HepG2 (cell line): Measurements from ENCODE around the gene EEF1AKMT1. TPM values are rescaled to one million over a fixed set of nuclear protein-coding genes. Genes with fewer than 3 reads are reported as not detected.

Source experiments
- ATAC-seq: fragments of 200-7000 bp; cut with Tn5 transposase; 3 replicates; pipeline ENCODE4 v1.9.1; 2020; ENCODE audit warnings: mild to moderate bottlenecking, moderate library complexity
- Bru-seq: library from RNA; stranded (reverse); fragments of 400-500 nt; gene quantifications from one replicate; lab custom pipeline; 2021; lab: Mats Ljungman, UMichigan
- BruChase-seq, 2 experiments: library from RNA; stranded (reverse); fragments of 400-500 nt; gene quantifications; one replicate each; lab custom pipeline; 2021; lab: Mats Ljungman, UMichigan
- BruUV-seq: library from RNA; stranded (reverse); fragments of 400-500 nt; replicated peaks from 2 replicates; lab custom pipeline; 2021; lab: Mats Ljungman, UMichigan
- CTCF ChIA-PET: fragments of 300-600 bp; formaldehyde crosslinking; extraction: SDS; loops from one replicate; lab custom pipeline; 2021; ENCODE audit warnings: low total read pairs, inconsistent platforms, low intra/inter-chr PET ratio; lab: Yijun Ruan, JAX
- POLR2A ChIA-PET: fragments of 350-600 bp; sonication (Branson Sonifier 250); formaldehyde crosslinking; loops from one replicate; lab custom pipeline; 2020; ENCODE audit warnings: antibody characterized with exemption, inconsistent platforms; lab: Yijun Ruan, JAX
- DNase-seq: peaks from one replicate; pipeline ENCODE4 v3.0.0-alpha.2; 2015; ENCODE audit warnings: low spot score
- FAIRE-seq: peaks from 3 replicates; lab custom pipeline; 2011; peaks lifted over from hg19 to GRCh38; lab: Jason Lieb, UNC
- H2AFZ ChIP-seq: one replicate; pipeline ENCODE4 v1.6.1; 2011; ENCODE audit warnings: low read length, inconsistent platforms
- H3K27ac ChIP-seq: fragments of 300-600 bp; 3 replicates; pipeline ENCODE4 v1.8.0; 2011; ENCODE audit warnings: mixed run types, mild to moderate bottlenecking, mixed read lengths, low read length, inconsistent platforms; ENCODE audit not compliant: insufficient read depth; ENCODE audit errors: extremely low read length
- H3K27me3 ChIP-seq, 2 experiments: fragments of 200-600 bp in 1 of 2; 2 replicates in 1 of 2; 3 replicates in 1 of 2; pipeline versions ENCODE4 v1.6.0 to v1.8.0; 2011; ENCODE audit warnings: low read length in 2 of 2, mild to moderate bottlenecking in 2 of 2, moderate library complexity in 2 of 2, inconsistent platforms in 1 of 2; ENCODE audit not compliant: insufficient read depth in 2 of 2, control insufficient read depth in 1 of 2
- H3K36me3 ChIP-seq, 2 experiments: fragments of 200-600 bp in 1 of 2; replicated peaks in 1 of 2; 2 replicates in 1 of 2; 3 replicates in 1 of 2; pipeline versions ENCODE4 v1.5.1 to v1.8.0; 2011; ENCODE audit warnings: low read length in 2 of 2, inconsistent platforms in 1 of 2; ENCODE audit not compliant: insufficient read depth in 2 of 2, control insufficient read depth in 1 of 2
- H3K4me1 ChIP-seq: 2 replicates; pipeline ENCODE4 v1.5.1; 2012; ENCODE audit warnings: low read length, inconsistent platforms; ENCODE audit not compliant: insufficient read depth
- H3K4me2 ChIP-seq: 2 replicates; pipeline ENCODE4 v1.6.0; 2011; ENCODE audit warnings: low read depth, low read length, inconsistent platforms
- H3K4me3 ChIP-seq, 3 experiments: fragments of 200-600 bp in 1 of 3; sonication (generic), shearing (Covaris generic) in 1 of 3; replicated peaks in 1 of 3; 2 replicates each; pipeline ENCODE4 v1.5.1; 2011 to 2016; ENCODE audit warnings: low read length in 3 of 3, inconsistent platforms in 2 of 3, low read depth in 2 of 3, mild to moderate bottlenecking in 2 of 3, control low read depth in 1 of 3, mixed read lengths in 1 of 3; ENCODE audit not compliant: insufficient read depth in 1 of 3
- H3K79me2 ChIP-seq: one replicate; pipeline ENCODE4 v1.6.1; 2011; ENCODE audit warnings: low read length, inconsistent platforms; ENCODE audit not compliant: insufficient read depth
- H3K9ac ChIP-seq: 2 replicates; pipeline ENCODE4 v1.6.0; 2011; ENCODE audit warnings: mild to moderate bottlenecking, low read depth, low read length, inconsistent platforms; ENCODE audit not compliant: insufficient read depth
- H3K9me3 ChIP-seq: 2 replicates; pipeline ENCODE4 v1.5.1; 2012; ENCODE audit warnings: mild to moderate bottlenecking, low read length
- H4K20me1 ChIP-seq: 2 replicates; pipeline ENCODE4 v1.6.0; 2011; ENCODE audit warnings: inconsistent platforms, mild to moderate bottlenecking, low read length, moderate library complexity; ENCODE audit not compliant: insufficient read depth
- CEBPG ChIP-seq: IDR thresholded peaks from 2 replicates; pipeline ENCODE4 v1.6.1; 2016
- DZIP1 ChIP-seq: sonication (generic); formaldehyde crosslinking; IDR thresholded peaks from 2 replicates; pipeline ENCODE4 v1.5.0; 2020; ENCODE audit warnings: mild to moderate bottlenecking, missing genetic modification reagents
- ETS1 ChIP-seq: sonication (generic); formaldehyde crosslinking; IDR thresholded peaks from 2 replicates; pipeline ENCODE4 v1.4.0; 2020; ENCODE audit warnings: missing genetic modification reagents
- GTF3A ChIP-seq: sonication (generic); formaldehyde crosslinking; conservative IDR thresholded peaks from 2 replicates; pipeline ENCODE4 v1.4.0; 2020; ENCODE audit warnings: mild to moderate bottlenecking, missing genetic modification reagents
- NCOA5 ChIP-seq: sonication (generic); formaldehyde crosslinking; IDR thresholded peaks from 2 replicates; pipeline ENCODE4 v1.4.0; 2020; ENCODE audit warnings: missing genetic modification reagents
- RAD51 ChIP-seq: fragments of 450-650 bp; IDR thresholded peaks from 2 replicates; pipeline ENCODE4 v1.6.1; 2016; ENCODE audit warnings: borderline replicate concordance
- SOX13 ChIP-seq, 3 experiments: fragments of 450-650 bp in 1 of 3; sonication (generic) in 1 of 3; formaldehyde crosslinking in 1 of 3; IDR thresholded peaks in 2 of 3; conservative IDR thresholded peaks in 1 of 3; 2 replicates each; pipeline versions ENCODE4 v1.5.0 to v1.6.1; 2016 to 2020; ENCODE audit warnings: antibody characterized with exemption in 1 of 3, mild to moderate bottlenecking in 1 of 3, missing compliant biosample characterization in 1 of 3, missing genetic modification reagents in 1 of 3, moderate library complexity in 1 of 3
- ZNF138 ChIP-seq: sonication (generic); formaldehyde crosslinking; IDR thresholded peaks from 2 replicates; pipeline ENCODE4 v1.5.0; 2020; ENCODE audit warnings: mild to moderate bottlenecking, low read depth, missing genetic modification reagents
- ZNF782 ChIP-seq: sonication (generic); formaldehyde crosslinking; IDR thresholded peaks from 2 replicates; pipeline ENCODE4 v1.4.0; 2020; ENCODE audit warnings: missing genetic modification reagents, mild to moderate bottlenecking, borderline replicate concordance
- ZNF800 ChIP-seq: sonication (generic); formaldehyde crosslinking; IDR thresholded peaks from 2 replicates; pipeline ENCODE4 v1.4.0; 2020; ENCODE audit warnings: missing genetic modification reagents
- WGBS: methylation state at CpG from one replicate; pipeline ENCODE4 v1.1.6; 2017; ENCODE audit warnings: low lambda C conversion rate; 5-methylcytosine and 5-hydroxymethylcytosine counted together
- in situ Hi-C: cut with HindIII; loops from 2 replicates; pipeline ENCODE4 v1.10.0; 2017; ENCODE audit warnings: low pct_unique_long_range_greater_than_20kb; ENCODE audit not compliant: extremely low pct_ligation_motif_present
- intact Hi-C: fragments of 100-400 bp; cut with micrococcal nuclease; formaldehyde crosslinking; loops from one replicate; pipeline ENCODE4 v1.10.0; 2022; ENCODE audit not compliant: unreplicated experiment
- long read RNA-seq, 2 experiments: library from RNA in 1 of 2; library from polyadenylated mRNA in 1 of 2; stranded (forward) in 1 of 2; unstranded in 1 of 2; transcript quantifications; one replicate each; pipeline ENCODE4 v2.0.0, GENCODE V29; 2019 to 2022
- polyA minus RNA-seq, 3 experiments: library from RNA; depleted of rRNA, polyadenylated mRNA; stranded (reverse); fragments of >200 nt; gene quantifications; 2 replicates each; pipeline ENCODE4 v1.2.3, GENCODE V29; 2011; ENCODE audit warnings: low replicate concordance in 1 of 3
- polyA plus RNA-seq, 8 experiments: library from polyadenylated mRNA; depleted of rRNA in 3 of 8; stranded (reverse) in 7 of 8; unstranded in 1 of 8; fragments of >200 nt; fragmentation: Illumina TruSeq in 4 of 8; extraction: Trizol in 4 of 8; gene quantifications; 2 replicates each; pipeline versions ENCODE4 v1.2.1 to v1.2.3, GENCODE V29; 2011 to 2016; ENCODE audit warnings: low read depth in 4 of 8, missing spikeins in 1 of 8, mixed read lengths in 1 of 8; ENCODE audit not compliant: insufficient read depth in 1 of 8
- total RNA-seq, 5 experiments: library from RNA; depleted of rRNA; stranded (reverse); fragments of >200 nt; fragmentation: Illumina TruSeq; extraction: Trizol; gene quantifications; 2 replicates each; pipeline ENCODE4 v1.2.3, GENCODE V29; 2016; ENCODE audit warnings: low read depth in 1 of 5

Gene EEF1AKMT1
- total RNA-seq (2016; rRNA removed; fragmentation: Illumina TruSeq; extraction: Trizol) = 16.1 and 23.5 TPM in 2 replicates
- 10.4 and 11.3 TPM in 2 replicates for total RNA-seq (2016; cell fraction: cytosol; rRNA removed; fragmentation: Illumina TruSeq; extraction: Trizol; ENCODE audit: low read depth)
- total RNA-seq (2016; cell fraction: insoluble cytoplasmic fraction; rRNA removed; fragmentation: Illumina TruSeq; extraction: Trizol) = 17.2 and 23.4 TPM in 2 replicates
- total RNA-seq (2016; cell fraction: membrane; rRNA removed; fragmentation: Illumina TruSeq; extraction: Trizol) = 11.2 and 13.3 TPM in 2 replicates
- 5.8 and 7.0 TPM in 2 replicates for total RNA-seq (2016; cell fraction: nucleus; rRNA removed; fragmentation: Illumina TruSeq; extraction: Trizol)
- polyA plus RNA-seq (2011; rRNA removed) = 4.9 and 6.0 TPM in 2 replicates
- polyA plus RNA-seq (2011; cell fraction: cytosol; rRNA removed) = 3.7 and 5.7 TPM in 2 replicates
- polyA plus RNA-seq (2011; cell fraction: nucleus; rRNA removed) = 2.5 and 3.8 TPM in 2 replicates
- polyA plus RNA-seq (2012) = 8.9 and 9.5 TPM in 2 replicates
- polyA plus RNA-seq (2016; cell fraction: cytosol; fragmentation: Illumina TruSeq; extraction: Trizol; ENCODE audit: low read depth) = 9.6 and 10.7 TPM in 2 replicates
- polyA plus RNA-seq (2016; cell fraction: insoluble cytoplasmic fraction; fragmentation: Illumina TruSeq; extraction: Trizol; ENCODE audit: low read depth) = 28.0 and 28.9 TPM in 2 replicates
- 10.6 and 13.7 TPM in 2 replicates for polyA plus RNA-seq (2016; cell fraction: membrane; fragmentation: Illumina TruSeq; extraction: Trizol; ENCODE audit: low read depth)
- 10.0 and 13.0 TPM in 2 replicates for polyA plus RNA-seq (2016; cell fraction: nucleus; fragmentation: Illumina TruSeq; extraction: Trizol; ENCODE audit: insufficient read depth, low read depth)
- polyA minus RNA-seq (2011; rRNA and poly(A)+ RNA removed; ENCODE audit: low replicate concordance) = 1.2 and 2.8 TPM in 2 replicates
- polyA minus RNA-seq (2011; cell fraction: cytosol; rRNA and poly(A)+ RNA removed) = 1.6 and 4.0 TPM in 2 replicates
- 5.5 and 6.7 TPM in 2 replicates for polyA minus RNA-seq (2011; cell fraction: nucleus; rRNA and poly(A)+ RNA removed)
- percentile 59 among the genes with signal in this experiment for Bru-seq, nascent RNA
- BruChase-seq, experiment 1, labeled RNA remaining after a 6-hour chase = percentile 52 among the genes with signal in this experiment
- percentile 60 among the genes with signal in this experiment for BruChase-seq, experiment 2, labeled RNA remaining after a 2-hour chase
- long read RNA-seq, experiment 1, transcript EEF1AKMT1-202 (5 exons, 1,042 nt) = major isoform, 12 of 18 reads
- long read RNA-seq, experiment 1, partial matches to known transcripts = 3 of 18 reads
- long read RNA-seq, experiment 1, other reads (novel, unspliced or antisense) = 3 of 18 reads
- long read RNA-seq, experiment 2, partial matches to known transcripts = 8 of 13 reads
- long read RNA-seq, experiment 2, other reads (novel, unspliced or antisense) = 3 of 13 reads

GRCh38 chr13:20773194-20774080 is at the start of gene EEF1AKMT1:
Gene EEF1AKMT1 (minus strand): TSS chr13:20773961. CDS start chr13:20757598, 16,363 bp downstream.
- WGBS = under 1% methylated on average over 27 of the region's 72 CpGs
- H2AFZ ChIP-seq = peak within 1 kb of the TSS; percentile 93
- TF ChIP-seq DZIP1 (CRISPR knock-in tag) = peak; percentile 95
- TF ChIP-seq ETS1 = no peak; the same call in 1 of the 2 replicates
- peak; percentile 57; the same call in 1 of the 2 replicates for TF ChIP-seq ZNF782 (CRISPR knock-in tag)
- peak; percentile 93; the same call in 1 of the 2 replicates for TF ChIP-seq ZNF800 (CRISPR knock-in tag)
- TF ChIP-seq GTF3A (CRISPR knock-in tag) = no peak
- peak; percentile 69; the same call in 1 of the 2 replicates for TF ChIP-seq ZNF138
- no peak for TF ChIP-seq NCOA5
- no peak for TF ChIP-seq SOX13 (IDR thresholded peaks at IDR 0.05)
- TF ChIP-seq SOX13 (CRISPR knock-in tag; conservative IDR thresholded peaks at IDR 0.05 in 1 of 2, IDR thresholded peaks at IDR 0.05 in 1 of 2) = no peak
- no peak for TF ChIP-seq RAD51
- peak; percentile 99 for TF ChIP-seq CEBPG (CRISPR knock-in tag)

More at GRCh38 chr13:20773194-20774080, at the start of gene EEF1AKMT1:
- DNase-seq (peak; percentile 81), ATAC-seq (peak; percentile 94), FAIRE-seq (no peak)
- ChIA-PET CTCF (no interaction called here), POLR2A (no interaction called here)
- peak within 1 kb of the TSS; percentile 98 for H3K27ac ChIP-seq
- peak within 1 kb of the TSS; percentile 92 for H3K9ac ChIP-seq
- intact Hi-C loops = loop anchor here (5.0 kb wide), 1 partner anchor 276 kb away; no protein-coding TSS in a partner anchor
- H3K4me3 ChIP-seq = peak within 1 kb of the TSS; percentile 70 to 86 (median 74)
- H3K27me3 ChIP-seq = no peaks in the 10 kb centered on the region
- peaks cover 41% of the 10 kb centered on the region for H3K4me1 ChIP-seq
- in situ Hi-C loops = no loop called here
- peaks cover 14% of the 10 kb centered on the region for H3K79me2 ChIP-seq
- H3K9me3 ChIP-seq = no peaks in the 10 kb centered on the region
- peak within 1 kb of the TSS; percentile 91 for H3K4me2 ChIP-seq
- no peaks in the 10 kb centered on the region for H4K20me1 ChIP-seq
- TSS peak; percentile 76 for BruUV-seq
- no peaks in the 10 kb centered on the region for H3K36me3 ChIP-seq
